ENCODE measurements around the gene PPP1R14C. TPM values are rescaled to one million over a fixed set of nuclear protein-coding genes. Genes with fewer than 3 reads are reported as not detected.

The PPP1R14C gene
- total and polyA plus RNA-seq, 2 donors (not counting 3 experiments of a cell fraction or from before 2014, with no cell fraction given), result not detected

DNA sequence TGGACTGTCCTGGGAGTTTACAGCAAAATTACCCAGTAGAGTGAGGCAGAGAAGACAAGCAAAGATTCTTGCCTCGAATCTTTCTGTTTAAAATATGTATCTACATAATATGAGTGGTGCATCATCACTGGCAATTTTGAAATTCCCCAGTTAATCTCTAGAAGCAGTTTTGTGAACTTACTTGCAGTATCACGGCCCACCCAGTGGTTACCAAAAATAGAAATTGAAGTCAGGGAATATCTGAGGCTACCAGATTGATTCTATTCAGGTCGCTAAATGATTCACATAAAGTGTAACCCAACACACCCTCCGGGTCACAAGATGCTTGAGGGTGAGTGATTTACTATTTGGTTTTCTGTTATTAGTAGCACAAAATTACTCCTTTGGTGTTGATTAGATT lies 111.9 kb downstream of the PPP1R14C start:
- Histone ChIP-seq H4K20me1 (replicated peaks; ENCODE audit: control insufficient read depth, extremely low read depth, insufficient read depth, low read length) (no peaks in the 10 kb centered on the region), H3K27me3 (ENCODE audit: control insufficient read depth in 2 of 2, insufficient read depth in 2 of 2, low read length in 2 of 2) (peaks cover 0 to 2% of the 10 kb centered on the region in 2 experiments), H3K4me1 (ENCODE audit: control insufficient read depth, extremely low read depth, insufficient read depth, low read length) (no peaks in the 10 kb centered on the region), H3K9me1 (replicated peaks; ENCODE audit: control insufficient read depth, extremely low read depth, insufficient read depth, low read length) (no peaks in the 10 kb centered on the region), H3K27ac (ENCODE audit: insufficient read depth, low read depth, low read length) (no peak overlapping the region), H3K9me3 (replicated peaks; ENCODE audit: control insufficient read depth, insufficient read depth, low read length) (no peaks in the 10 kb centered on the region), H3K4me2 (ENCODE audit: insufficient read depth, low read length) (no peak overlapping the region), H3K36me3 (ENCODE audit: control insufficient read depth in 2 of 2, extremely low read depth in 1 of 2, insufficient read depth in 2 of 2, low read length in 2 of 2) (no peaks in the 10 kb centered on the region), H3K9ac (replicated peaks; ENCODE audit: extremely low read depth, insufficient read depth, low read length) (no peak overlapping the region), H2AFZ (ENCODE audit: low read depth, low read length) (no peak overlapping the region), H3K79me2 (ENCODE audit: control insufficient read depth, insufficient read depth, low read length) (no peaks in the 10 kb centered on the region), H3K4me3 (replicated peaks in 1 of 3; ENCODE audit: insufficient read depth in 1 of 3, low read depth in 1 of 3, low read length in 3 of 3) (no peak overlapping the region)
- ChIA-PET CTCF (no interaction called here), POLR2A (no interaction called here)
- dilution Hi-C loops (cut with MboI; ENCODE audit: extremely low pct_ligation_motif_present, low sequenced_read_pairs) (no loop called here), intact Hi-C loops (cut with micrococcal nuclease) (loop anchor here (5.0 kb wide), 1 partner anchor 283 kb away; no protein-coding TSS in a partner anchor)
- no TSS peak for BruUV-seq (replicated peaks)
- no peak for DNase-seq (ENCODE audit: low read depth, low spot score)
- no peak for FAIRE-seq
- TF ChIP-seq, protein P1, sequence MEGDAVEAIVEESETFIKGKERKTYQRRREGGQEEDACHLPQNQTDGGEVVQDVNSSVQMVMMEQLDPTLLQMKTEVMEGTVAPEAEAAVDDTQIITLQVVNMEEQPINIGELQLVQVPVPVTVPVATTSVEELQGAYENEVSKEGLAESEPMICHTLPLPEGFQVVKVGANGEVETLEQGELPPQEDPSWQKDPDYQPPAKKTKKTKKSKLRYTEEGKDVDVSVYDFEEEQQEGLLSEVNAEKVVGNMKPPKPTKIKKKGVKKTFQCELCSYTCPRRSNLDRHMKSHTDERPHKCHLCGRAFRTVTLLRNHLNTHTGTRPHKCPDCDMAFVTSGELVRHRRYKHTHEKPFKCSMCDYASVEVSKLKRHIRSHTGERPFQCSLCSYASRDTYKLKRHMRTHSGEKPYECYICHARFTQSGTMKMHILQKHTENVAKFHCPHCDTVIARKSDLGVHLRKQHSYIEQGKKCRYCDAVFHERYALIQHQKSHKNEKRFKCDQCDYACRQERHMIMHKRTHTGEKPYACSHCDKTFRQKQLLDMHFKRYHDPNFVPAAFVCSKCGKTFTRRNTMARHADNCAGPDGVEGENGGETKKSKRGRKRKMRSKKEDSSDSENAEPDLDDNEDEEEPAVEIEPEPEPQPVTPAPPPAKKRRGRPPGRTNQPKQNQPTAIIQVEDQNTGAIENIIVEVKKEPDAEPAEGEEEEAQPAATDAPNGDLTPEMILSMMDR (IDR thresholded peaks at IDR 0.05; ENCODE audit: extremely low read depth in 1 of 2, insufficient read depth in 1 of 2, low read depth in 1 of 2, low read length in 2 of 2), result no peak
- no peak for TF ChIP-seq POLR2AphosphoS5 (IDR thresholded peaks at IDR 0.05; ENCODE audit: insufficient read depth, low read depth, low read length)
- TF ChIP-seq POLR2A (IDR thresholded peaks at IDR 0.05; ENCODE audit: low read depth, low read length), result no peak
- no peak for TF ChIP-seq JUN (IDR thresholded peaks at IDR 0.05; ENCODE audit: borderline replicate concordance, insufficient read depth, insufficient read length, low read depth)
- TF ChIP-seq, protein P2, sequence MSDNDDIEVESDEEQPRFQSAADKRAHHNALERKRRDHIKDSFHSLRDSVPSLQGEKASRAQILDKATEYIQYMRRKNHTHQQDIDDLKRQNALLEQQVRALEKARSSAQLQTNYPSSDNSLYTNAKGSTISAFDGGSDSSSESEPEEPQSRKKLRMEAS (IDR thresholded peaks at IDR 0.05; ENCODE audit: insufficient read depth, insufficient read length), result no peak

DNA sequence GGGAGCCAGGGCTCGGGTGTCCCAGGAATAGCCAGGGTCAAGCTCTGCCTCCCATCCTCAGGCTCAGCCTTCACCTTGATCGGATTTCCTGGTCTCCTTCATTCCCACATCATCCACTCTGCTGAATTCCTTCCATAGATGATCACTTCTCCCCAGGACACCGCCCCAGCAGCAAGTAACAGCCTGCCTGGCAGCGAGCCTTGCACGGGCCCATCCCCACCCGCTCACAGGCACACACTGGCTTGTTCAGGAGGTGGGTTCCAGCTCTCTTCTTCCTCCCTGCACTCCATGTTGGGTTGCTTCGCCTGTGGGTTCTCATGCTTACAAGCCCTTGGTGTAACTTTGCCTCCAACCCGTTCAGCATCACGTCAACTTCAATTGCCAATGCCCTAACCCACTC lies 113.0 kb downstream of the PPP1R14C start:
- dilution Hi-C loops (cut with MboI; ENCODE audit: extremely low pct_ligation_motif_present, low sequenced_read_pairs), result no loop called here
- Histone ChIP-seq H3K4me3 (replicated peaks in 1 of 3; ENCODE audit: insufficient read depth in 1 of 3, low read depth in 1 of 3, low read length in 3 of 3) (no peak overlapping the region), H3K4me1 (ENCODE audit: control insufficient read depth, extremely low read depth, insufficient read depth, low read length) (no peaks in the 10 kb centered on the region), H4K20me1 (replicated peaks; ENCODE audit: control insufficient read depth, extremely low read depth, insufficient read depth, low read length) (no peaks in the 10 kb centered on the region), H3K9ac (replicated peaks; ENCODE audit: extremely low read depth, insufficient read depth, low read length) (no peak overlapping the region), H3K79me2 (ENCODE audit: control insufficient read depth, insufficient read depth, low read length) (no peaks in the 10 kb centered on the region), H2AFZ (ENCODE audit: low read depth, low read length) (no peak overlapping the region), H3K9me3 (replicated peaks; ENCODE audit: control insufficient read depth, insufficient read depth, low read length) (no peaks in the 10 kb centered on the region), H3K36me3 (ENCODE audit: control insufficient read depth in 2 of 2, extremely low read depth in 1 of 2, insufficient read depth in 2 of 2, low read length in 2 of 2) (no peaks in the 10 kb centered on the region), H3K27me3 (ENCODE audit: control insufficient read depth in 2 of 2, insufficient read depth in 2 of 2, low read length in 2 of 2) (peaks cover 0 to 2% of the 10 kb centered on the region in 2 experiments), H3K27ac (ENCODE audit: insufficient read depth, low read depth, low read length) (no peak overlapping the region), H3K9me1 (replicated peaks; ENCODE audit: control insufficient read depth, extremely low read depth, insufficient read depth, low read length) (no peaks in the 10 kb centered on the region), H3K4me2 (ENCODE audit: insufficient read depth, low read length) (no peak overlapping the region)
- POLR2A ChIA-PET, result no interaction called here
- DNase-seq (ENCODE audit: low read depth, low spot score) (no peak), FAIRE-seq (no peak)
- CTCF ChIA-PET, result no interaction called here
- BruUV-seq (replicated peaks), result no TSS peak
- no peak for TF ChIP-seq POLR2A (IDR thresholded peaks at IDR 0.05; ENCODE audit: low read depth, low read length)
- no peak for TF ChIP-seq GATA2 (IDR thresholded peaks at IDR 0.05; ENCODE audit: insufficient read depth, insufficient read length, low read depth, low read length)
- TF ChIP-seq, protein P1 (IDR thresholded peaks at IDR 0.05; ENCODE audit: extremely low read depth in 1 of 2, insufficient read depth in 1 of 2, low read depth in 1 of 2, low read length in 2 of 2), result no peak
- TF ChIP-seq, protein P2 (IDR thresholded peaks at IDR 0.05; ENCODE audit: insufficient read depth, insufficient read length), result no peak
- TF ChIP-seq MYC (IDR thresholded peaks at IDR 0.05; ENCODE audit: low read depth, low read length), result no peak
- no peak for TF ChIP-seq FOS (IDR thresholded peaks at IDR 0.05; ENCODE audit: borderline replicate concordance, insufficient read depth, low read length)
- no peak for TF ChIP-seq EZH2 (IDR thresholded peaks at IDR 0.05; ENCODE audit: borderline replicate concordance, low read depth, low read length, severe bottlenecking)
- TF ChIP-seq POLR2AphosphoS5 (IDR thresholded peaks at IDR 0.05; ENCODE audit: insufficient read depth, low read depth, low read length), result no peak
- TF ChIP-seq JUN (IDR thresholded peaks at IDR 0.05; ENCODE audit: borderline replicate concordance, insufficient read depth, insufficient read length, low read depth), result no peak
- intact Hi-C loops (cut with micrococcal nuclease), result no loop called here

Data from endothelial cell of umbilical vein (primary cell).